GM23338 (cell line): ENCODE data around the gene YPEL3. TPM values are rescaled to one million over a fixed set of nuclear protein-coding genes. Genes with fewer than 3 reads are reported as not detected.

Experiments used
- polyA plus RNA-seq: library from polyadenylated mRNA; unstranded; fragments of >200 nt; fragmentation: Nextera tagmentation; extraction: Ambion mirVana; gene quantifications from 2 replicates; pipeline ENCODE4 v1.2.1, GENCODE V29; 2016
- total RNA-seq: library from RNA; depleted of rRNA; stranded (reverse); fragments of >200 nt; shearing (Covaris generic); gene quantifications from 2 replicates; pipeline ENCODE4 v1.2.3, GENCODE V29; 2014; rRNA removed

The YPEL3 gene
- total and polyA plus RNA-seq, 2 experiments from 2014 or later = 27.8 to 86.1 TPM

Other genes with a start within 250 kb of the YPEL3 start
- gene CDIPT, start 233.0 kb downstream of the YPEL3 start, total RNA-seq = 60.0 and 78.1 TPM in 2 replicates
- 35.7 and 36.2 TPM in 2 replicates for gene CDIPT, start 233.0 kb downstream of the YPEL3 start, polyA plus RNA-seq
- 55.8 and 71.9 TPM in 2 replicates for gene SEZ6L2, start 196.7 kb downstream of the YPEL3 start, total RNA-seq
- 17.8 and 18.0 TPM in 2 replicates for gene SEZ6L2, start 196.7 kb downstream of the YPEL3 start, polyA plus RNA-seq
- 11.3 and 20.6 TPM in 2 replicates for gene ASPHD1, start 195.7 kb downstream of the YPEL3 start, total RNA-seq
- gene ASPHD1, start 195.7 kb downstream of the YPEL3 start, polyA plus RNA-seq = 12.4 and 15.5 TPM in 2 replicates
- gene KCTD13, start 170.0 kb downstream of the YPEL3 start, total RNA-seq = 8.9 and 12.2 TPM in 2 replicates
- gene KCTD13, start 170.0 kb downstream of the YPEL3 start, polyA plus RNA-seq = 8.7 and 10.1 TPM in 2 replicates
- gene TMEM219, start 134.1 kb downstream of the YPEL3 start, total RNA-seq = 39.2 and 50.0 TPM in 2 replicates
- gene TMEM219, start 134.1 kb downstream of the YPEL3 start, polyA plus RNA-seq = 81.5 and 82.3 TPM in 2 replicates
- 36.5 and 45.2 TPM in 2 replicates for gene TAOK2, start 122.3 kb downstream of the YPEL3 start, total RNA-seq
- gene TAOK2, start 122.3 kb downstream of the YPEL3 start, polyA plus RNA-seq = 8.8 and 10.1 TPM in 2 replicates
- gene HIRIP3, start 100.6 kb downstream of the YPEL3 start, total RNA-seq = 10.4 and 13.4 TPM in 2 replicates
- gene HIRIP3, start 100.6 kb downstream of the YPEL3 start, polyA plus RNA-seq = 18.5 and 19.1 TPM in 2 replicates
- 71.0 and 92.8 TPM in 2 replicates for gene INO80E, start 100.0 kb downstream of the YPEL3 start, total RNA-seq
- 66.0 and 66.2 TPM in 2 replicates for gene INO80E, start 100.0 kb downstream of the YPEL3 start, polyA plus RNA-seq
- gene DOC2A, start 85.2 kb downstream of the YPEL3 start, total RNA-seq = 7.5 and 10.0 TPM in 2 replicates
- gene DOC2A, start 85.2 kb downstream of the YPEL3 start, polyA plus RNA-seq = 9.8 and 10.4 TPM in 2 replicates
- not detected in 2 replicates for gene C16orf92, start 73.0 kb downstream of the YPEL3 start, total RNA-seq
- gene C16orf92, start 73.0 kb downstream of the YPEL3 start, polyA plus RNA-seq = 0.34 and 0.56 TPM in 2 replicates
- gene TLCD3B, start 64.9 kb downstream of the YPEL3 start, total RNA-seq = 28.2 and 37.4 TPM in 2 replicates
- gene TLCD3B, start 64.9 kb downstream of the YPEL3 start, polyA plus RNA-seq = 14.2 and 16.3 TPM in 2 replicates
- gene ALDOA, start 30.5 kb downstream of the YPEL3 start, total RNA-seq = 1,113 and 1,306 TPM in 2 replicates
- 1,054 and 1,067 TPM in 2 replicates for gene ALDOA, start 30.5 kb downstream of the YPEL3 start, polyA plus RNA-seq
- gene PPP4C, start 20.2 kb downstream of the YPEL3 start, total RNA-seq = 108 and 120 TPM in 2 replicates
- 169 and 170 TPM in 2 replicates for gene PPP4C, start 20.2 kb downstream of the YPEL3 start, polyA plus RNA-seq
- gene TBX6, start 4.3 kb downstream of the YPEL3 start, total RNA-seq = 1.1 and 2.3 TPM in 2 replicates
- 1.9 and 2.4 TPM in 2 replicates for gene TBX6, start 4.3 kb downstream of the YPEL3 start, polyA plus RNA-seq
- 0.94 TPM in 1 of 2 replicates, not detected in the other for gene GDPD3, start 17.3 kb upstream of the YPEL3 start, total RNA-seq
- gene GDPD3, start 17.3 kb upstream of the YPEL3 start, polyA plus RNA-seq = 1.1 and 1.4 TPM in 2 replicates
- gene MAPK3, start 27.0 kb upstream of the YPEL3 start, total RNA-seq = 14.5 and 22.4 TPM in 2 replicates
- gene MAPK3, start 27.0 kb upstream of the YPEL3 start, polyA plus RNA-seq = 17.9 and 19.7 TPM in 2 replicates
- gene CORO1A, start 87.4 kb upstream of the YPEL3 start, total RNA-seq = 17.9 and 23.5 TPM in 2 replicates
- gene CORO1A, start 87.4 kb upstream of the YPEL3 start, polyA plus RNA-seq = 10.2 and 13.8 TPM in 2 replicates
- 335 and 350 TPM in 2 replicates for gene BOLA2B, start 97.5 kb upstream of the YPEL3 start, total RNA-seq
- gene BOLA2B, start 97.5 kb upstream of the YPEL3 start, polyA plus RNA-seq = 659 and 682 TPM in 2 replicates
- 27.3 and 29.5 TPM in 2 replicates for gene SLX1A, start 97.7 kb upstream of the YPEL3 start, total RNA-seq
- 97.5 and 112 TPM in 2 replicates for gene SLX1A, start 97.7 kb upstream of the YPEL3 start, polyA plus RNA-seq
- gene SULT1A3, start 103.0 kb upstream of the YPEL3 start, total RNA-seq = 2.8 and 11.2 TPM in 2 replicates
- 17.4 and 19.5 TPM in 2 replicates for gene SULT1A3, start 103.0 kb upstream of the YPEL3 start, polyA plus RNA-seq
- gene NPIPB13, start 152.3 kb upstream of the YPEL3 start, total RNA-seq = 2.2 and 7.6 TPM in 2 replicates
- 5.7 and 7.5 TPM in 2 replicates for gene NPIPB13, start 152.3 kb upstream of the YPEL3 start, polyA plus RNA-seq